Esophagus muscularis mucosa (tissue), 3 donors: ENCODE data around the gene LAMA3.

ENCODE experiments used
- CTCF ChIP-seq, 3 experiments: fragments of 200-600 bp in 2 of 3; fragments of 450-650 bp in 1 of 3; sonication (generic) in 2 of 3; IDR thresholded peaks; one replicate each; pipeline ENCODE4 v1.5.1; 2017 to 2019; ENCODE audit warnings: antibody characterized with exemption in 3 of 3, mild to moderate bottlenecking in 2 of 3, moderate library complexity in 1 of 3
- POLR2AphosphoS5 ChIP-seq, 2 donors: sonication (generic); formaldehyde crosslinking; IDR thresholded peaks; one replicate each; pipeline ENCODE4 v1.6.1; 2017; ENCODE audit warnings: antibody characterized with exemption in 2 of 2

- TF ChIP-seq CTCF (IDR thresholded peaks at IDR 0.05) (no peak), POLR2AphosphoS5 (IDR thresholded peaks at IDR 0.05) (no peak)
These were observed 175.4 kb downstream of the LAMA3 start for GRCh38 chr18:23864624-23865023.
